ENCODE measurements around the gene EXOC7. TPM values are rescaled to one million over a fixed set of nuclear protein-coding genes. Genes with fewer than 3 reads are reported as not detected.

EXOC7 gene
- total RNA-seq, 1 experiment from 2014 or later, result 126 TPM

GRCh38 chr17:76085731-76086366, 17.7 kb downstream of the EXOC7 start (continued):
- TF ChIP-seq CBFB (CRISPR knock-in tag; IDR thresholded peaks at IDR 0.05; ENCODE audit: low read depth), result no peak
- TF ChIP-seq NFATC4 (CRISPR knock-in tag; IDR thresholded peaks at IDR 0.05), result no peak
- no peak for TF ChIP-seq ZNF138 (CRISPR knock-in tag; conservative IDR thresholded peaks at IDR 0.05)
- TF ChIP-seq, protein P1, sequence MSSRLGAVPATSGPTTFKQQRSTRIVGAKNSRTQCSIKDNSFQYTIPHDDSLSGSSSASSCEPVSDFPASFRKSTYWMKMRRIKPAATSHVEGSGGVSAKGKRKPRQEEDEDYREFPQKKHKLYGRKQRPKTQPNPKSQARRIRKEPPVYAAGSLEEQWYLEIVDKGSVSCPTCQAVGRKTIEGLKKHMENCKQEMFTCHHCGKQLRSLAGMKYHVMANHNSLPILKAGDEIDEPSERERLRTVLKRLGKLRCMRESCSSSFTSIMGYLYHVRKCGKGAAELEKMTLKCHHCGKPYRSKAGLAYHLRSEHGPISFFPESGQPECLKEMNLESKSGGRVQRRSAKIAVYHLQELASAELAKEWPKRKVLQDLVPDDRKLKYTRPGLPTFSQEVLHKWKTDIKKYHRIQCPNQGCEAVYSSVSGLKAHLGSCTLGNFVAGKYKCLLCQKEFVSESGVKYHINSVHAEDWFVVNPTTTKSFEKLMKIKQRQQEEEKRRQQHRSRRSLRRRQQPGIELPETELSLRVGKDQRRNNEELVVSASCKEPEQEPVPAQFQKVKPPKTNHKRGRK (CRISPR knock-in tag; IDR thresholded peaks at IDR 0.05; ENCODE audit: borderline replicate concordance), result no peak
- TF ChIP-seq, protein P2, sequence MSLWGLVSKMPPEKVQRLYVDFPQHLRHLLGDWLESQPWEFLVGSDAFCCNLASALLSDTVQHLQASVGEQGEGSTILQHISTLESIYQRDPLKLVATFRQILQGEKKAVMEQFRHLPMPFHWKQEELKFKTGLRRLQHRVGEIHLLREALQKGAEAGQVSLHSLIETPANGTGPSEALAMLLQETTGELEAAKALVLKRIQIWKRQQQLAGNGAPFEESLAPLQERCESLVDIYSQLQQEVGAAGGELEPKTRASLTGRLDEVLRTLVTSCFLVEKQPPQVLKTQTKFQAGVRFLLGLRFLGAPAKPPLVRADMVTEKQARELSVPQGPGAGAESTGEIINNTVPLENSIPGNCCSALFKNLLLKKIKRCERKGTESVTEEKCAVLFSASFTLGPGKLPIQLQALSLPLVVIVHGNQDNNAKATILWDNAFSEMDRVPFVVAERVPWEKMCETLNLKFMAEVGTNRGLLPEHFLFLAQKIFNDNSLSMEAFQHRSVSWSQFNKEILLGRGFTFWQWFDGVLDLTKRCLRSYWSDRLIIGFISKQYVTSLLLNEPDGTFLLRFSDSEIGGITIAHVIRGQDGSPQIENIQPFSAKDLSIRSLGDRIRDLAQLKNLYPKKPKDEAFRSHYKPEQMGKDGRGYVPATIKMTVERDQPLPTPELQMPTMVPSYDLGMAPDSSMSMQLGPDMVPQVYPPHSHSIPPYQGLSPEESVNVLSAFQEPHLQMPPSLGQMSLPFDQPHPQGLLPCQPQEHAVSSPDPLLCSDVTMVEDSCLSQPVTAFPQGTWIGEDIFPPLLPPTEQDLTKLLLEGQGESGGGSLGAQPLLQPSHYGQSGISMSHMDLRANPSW (CRISPR knock-in tag; conservative IDR thresholded peaks at IDR 0.05; ENCODE audit: low read depth), result no peak

DNA sequence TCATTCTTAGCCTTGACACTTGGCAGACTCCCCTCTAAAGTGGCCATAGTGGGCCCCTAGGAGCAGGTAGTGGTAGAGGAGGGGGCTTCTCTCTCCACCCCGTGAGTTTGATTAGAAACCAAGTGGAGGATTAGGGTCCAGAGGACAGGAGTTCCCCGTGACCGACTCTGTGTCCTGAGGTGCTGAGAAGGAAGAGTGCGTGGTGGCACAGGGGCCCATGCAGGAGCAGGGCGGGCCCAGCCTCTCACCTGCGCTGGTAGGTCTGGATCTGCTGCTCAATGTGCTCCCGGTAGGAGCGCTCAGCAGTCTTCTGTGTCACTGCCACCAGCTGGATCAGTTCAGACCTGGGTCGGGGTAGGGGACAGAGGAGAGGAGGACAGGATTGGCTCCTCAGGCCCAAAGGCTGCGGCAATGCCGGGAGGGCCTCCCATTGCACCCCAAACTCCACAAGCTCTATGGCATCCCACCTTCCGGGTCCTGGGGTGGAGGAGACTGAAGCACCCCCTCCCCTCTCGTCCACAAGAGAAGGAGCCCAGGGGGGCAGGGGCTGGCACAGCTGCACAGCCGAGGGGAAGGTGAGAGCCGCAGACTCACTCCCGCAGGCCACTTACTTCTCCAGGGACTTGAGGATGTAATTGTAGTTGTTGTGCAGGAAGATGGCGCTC, 18.4 kb downstream of the EXOC7 start:
- peaks cover 34% of the 10 kb centered on the region for H3K36me3 Mint-ChIP-seq
- H3K4me1 Mint-ChIP-seq, result peaks cover 12% of the 10 kb centered on the region
- no peaks in the 10 kb centered on the region for H3K9me3 Mint-ChIP-seq
- ChIA-PET POLR2A (no interaction called here), CTCF (interaction anchor here (0.6 kb wide), 1 partner anchor 267 kb away, joined by 3 read pairs; no protein-coding TSS in a partner anchor)
- no peak for ATAC-seq
- H3K27me3 Mint-ChIP-seq (ENCODE audit: low read depth), result no peaks in the 10 kb centered on the region
- no peak overlapping the region for H3K4me3 Mint-ChIP-seq
- no peak overlapping the region for H3K27ac Mint-ChIP-seq
- no peak for DNase-seq (ENCODE audit: low spot score)
- TF ChIP-seq ZNF263 (CRISPR knock-in tag; IDR thresholded peaks at IDR 0.05; ENCODE audit: low read depth) (no peak), CREM (CRISPR knock-in tag; IDR thresholded peaks at IDR 0.05) (no peak), E2F4 (CRISPR knock-in tag; IDR thresholded peaks at IDR 0.05; ENCODE audit: borderline replicate concordance, low read depth) (no peak), ESRRA (CRISPR knock-in tag; IDR thresholded peaks at IDR 0.05; ENCODE audit: borderline replicate concordance) (no peak), ZNF423 (CRISPR knock-in tag; IDR thresholded peaks at IDR 0.05) (no peak), ELF4 (CRISPR knock-in tag; IDR thresholded peaks at IDR 0.05; ENCODE audit: low read depth) (no peak), ZNF121 (CRISPR knock-in tag; IDR thresholded peaks at IDR 0.05) (no peak), ZBTB43 (CRISPR knock-in tag; IDR thresholded peaks at IDR 0.05) (no peak)
- TF ChIP-seq, protein P3, sequence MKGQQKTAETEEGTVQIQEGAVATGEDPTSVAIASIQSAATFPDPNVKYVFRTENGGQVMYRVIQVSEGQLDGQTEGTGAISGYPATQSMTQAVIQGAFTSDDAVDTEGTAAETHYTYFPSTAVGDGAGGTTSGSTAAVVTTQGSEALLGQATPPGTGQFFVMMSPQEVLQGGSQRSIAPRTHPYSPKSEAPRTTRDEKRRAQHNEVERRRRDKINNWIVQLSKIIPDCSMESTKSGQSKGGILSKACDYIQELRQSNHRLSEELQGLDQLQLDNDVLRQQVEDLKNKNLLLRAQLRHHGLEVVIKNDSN (CRISPR knock-in tag; IDR thresholded peaks at IDR 0.05), result no peak
- TF ChIP-seq, protein P4, sequence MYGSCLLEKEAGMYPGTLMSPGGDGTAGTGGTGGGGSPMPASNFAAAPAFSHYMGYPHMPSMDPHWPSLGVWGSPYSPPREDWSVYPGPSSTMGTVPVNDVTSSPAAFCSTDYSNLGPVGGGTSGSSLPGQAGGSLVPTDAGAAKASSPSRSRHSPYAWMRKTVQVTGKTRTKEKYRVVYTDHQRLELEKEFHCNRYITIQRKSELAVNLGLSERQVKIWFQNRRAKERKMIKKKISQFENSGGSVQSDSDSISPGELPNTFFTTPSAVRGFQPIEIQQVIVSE (CRISPR knock-in tag; IDR thresholded peaks at IDR 0.05; ENCODE audit: borderline replicate concordance), result no peak
- TF ChIP-seq, protein P5, sequence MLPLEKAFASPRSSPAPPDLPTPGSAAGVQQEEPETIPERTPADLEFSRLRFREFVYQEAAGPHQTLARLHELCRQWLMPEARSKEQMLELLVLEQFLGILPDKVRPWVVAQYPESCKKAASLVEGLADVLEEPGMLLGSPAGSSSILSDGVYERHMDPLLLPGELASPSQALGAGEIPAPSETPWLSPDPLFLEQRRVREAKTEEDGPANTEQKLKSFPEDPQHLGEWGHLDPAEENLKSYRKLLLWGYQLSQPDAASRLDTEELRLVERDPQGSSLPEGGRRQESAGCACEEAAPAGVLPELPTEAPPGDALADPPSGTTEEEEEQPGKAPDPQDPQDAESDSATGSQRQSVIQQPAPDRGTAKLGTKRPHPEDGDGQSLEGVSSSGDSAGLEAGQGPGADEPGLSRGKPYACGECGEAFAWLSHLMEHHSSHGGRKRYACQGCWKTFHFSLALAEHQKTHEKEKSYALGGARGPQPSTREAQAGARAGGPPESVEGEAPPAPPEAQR (CRISPR knock-in tag; IDR thresholded peaks at IDR 0.05), result no peak
- TF ChIP-seq, protein P6, sequence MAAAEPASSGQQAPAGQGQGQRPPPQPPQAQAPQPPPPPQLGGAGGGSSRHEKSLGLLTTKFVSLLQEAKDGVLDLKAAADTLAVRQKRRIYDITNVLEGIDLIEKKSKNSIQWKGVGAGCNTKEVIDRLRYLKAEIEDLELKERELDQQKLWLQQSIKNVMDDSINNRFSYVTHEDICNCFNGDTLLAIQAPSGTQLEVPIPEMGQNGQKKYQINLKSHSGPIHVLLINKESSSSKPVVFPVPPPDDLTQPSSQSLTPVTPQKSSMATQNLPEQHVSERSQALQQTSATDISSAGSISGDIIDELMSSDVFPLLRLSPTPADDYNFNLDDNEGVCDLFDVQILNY (CRISPR knock-in tag; IDR thresholded peaks at IDR 0.05), result no peak
- TF ChIP-seq, protein P1 (CRISPR knock-in tag; IDR thresholded peaks at IDR 0.05; ENCODE audit: borderline replicate concordance), result no peak

All from WTC11 (cell line).